ENCODE data around the gene TMCC1.

- TF ChIP-seq ELF4 (IDR thresholded peaks at IDR 0.05) (no peak), FOXA1 (IDR thresholded peaks at IDR 0.05) (no peak), FOXM1 (IDR thresholded peaks at IDR 0.05; ENCODE audit: borderline replicate concordance) (no peak)
Observed at GRCh38 chr3:129699199-129699598, 194.3 kb downstream of the TMCC1 start.
